Stimulated activated CD8-positive, alpha-beta memory T cell treated with anti-CD3 and anti-CD28 coated beads, Interleukin-4, amount 100 ng/mL, for 24 hours (primary cell): ENCODE data around the gene PLVAP.
A peak's percentile ranks its signal among the peaks of the same experiment; 100 is the strongest.
"Not testable (repeated sequence)": the region's sequence is repeated elsewhere in the genome, so short reads cannot be mapped to it uniquely, and the experiment has no call there.

Source experiments
- DNase-seq: peaks from one replicate; pipeline ENCODE4 v3.0.0-alpha.2; 2020; ENCODE audit warnings: low read depth

Gene PLVAP

GRCh38 chr19:17401628-17402027, 24.5 kb upstream of the PLVAP start:
- DNase-seq, result no peak

DNA sequence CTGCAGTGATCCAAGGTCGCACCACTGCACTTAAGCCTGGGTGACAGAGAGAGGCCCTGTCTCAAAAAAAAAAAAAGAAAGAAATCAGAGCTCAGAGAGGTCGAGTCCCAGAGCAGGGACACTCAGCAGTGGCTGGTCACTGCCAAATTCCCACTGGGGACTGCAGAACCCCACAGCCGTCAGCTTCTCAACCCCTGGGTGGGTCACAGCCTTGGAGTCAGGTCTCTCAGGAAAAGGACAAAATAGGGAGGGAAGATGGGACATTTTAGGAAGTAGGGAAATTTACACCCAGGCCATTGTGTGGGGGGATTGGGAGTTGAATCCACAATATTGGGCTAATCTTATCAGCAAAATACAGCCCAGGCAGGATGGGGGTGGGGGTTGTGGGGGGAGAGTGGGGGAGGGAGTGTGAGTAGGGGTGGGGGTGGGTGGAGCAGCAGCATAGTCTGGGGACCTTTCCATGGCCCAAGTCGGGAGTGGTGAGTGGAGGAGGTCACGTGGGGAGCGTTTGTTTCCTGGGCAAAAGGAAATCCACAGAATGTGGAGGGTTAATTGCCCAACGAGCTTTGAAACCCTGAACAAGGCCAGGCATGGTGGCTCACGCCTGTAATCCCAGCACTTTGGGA, 21.9 kb upstream of the PLVAP start:
- no peak for DNase-seq

DNA sequence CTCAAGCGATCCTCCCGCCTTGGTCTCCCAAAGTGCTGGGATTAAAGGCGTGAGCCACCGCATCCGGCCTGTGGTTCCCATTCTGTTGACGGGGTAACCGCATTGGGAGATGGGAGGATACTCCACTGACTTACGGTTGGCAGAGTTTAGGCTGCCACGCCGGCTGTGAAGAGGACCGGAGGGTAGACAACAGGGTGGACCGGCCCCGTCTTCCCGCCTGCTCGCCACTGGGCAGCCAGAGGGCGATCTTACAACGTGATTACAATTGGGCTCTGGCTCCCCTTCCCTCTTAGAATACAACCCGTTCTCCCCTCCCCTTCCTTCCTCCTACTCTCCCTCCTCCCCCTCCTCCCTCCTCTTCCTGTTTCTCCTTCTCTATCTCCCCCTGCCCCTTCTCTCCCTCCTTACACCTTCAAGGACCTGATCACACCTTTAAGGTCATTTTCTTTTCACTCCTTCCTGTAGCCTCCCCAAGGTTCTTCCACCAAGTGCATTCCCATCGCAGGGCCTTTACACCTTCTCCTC, 17.8 kb upstream of the PLVAP start:
- DNase-seq, result peak; percentile 45

DNA sequence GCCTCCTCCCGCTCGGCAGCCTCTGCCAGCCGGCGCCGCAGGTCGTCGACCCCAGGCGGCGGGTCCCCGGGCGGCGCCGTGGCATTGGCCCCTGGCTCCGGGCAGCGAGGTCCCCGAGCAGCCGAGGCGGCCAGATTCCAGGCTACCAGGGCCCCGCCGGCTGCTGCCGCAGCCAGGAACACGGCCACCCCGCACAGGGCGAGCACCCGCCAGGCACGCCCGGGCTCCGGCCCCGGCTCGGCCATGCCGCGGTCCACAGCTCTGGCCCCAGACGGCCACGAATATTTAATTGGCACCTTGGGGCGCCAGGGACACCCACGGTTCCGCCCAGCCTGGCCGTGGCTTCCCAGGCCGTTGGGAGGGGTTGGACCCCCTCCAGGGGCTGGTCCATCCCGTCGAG, 16.8 kb upstream of the PLVAP start, which contains the start of gene CCDC194:
Gene CCDC194, minus strand, starts transcription at position 283 of the 400 bp plus-strand sequence. Its CDS starts 38 bp downstream, at position 245.
- DNase-seq, result no peak

DNA sequence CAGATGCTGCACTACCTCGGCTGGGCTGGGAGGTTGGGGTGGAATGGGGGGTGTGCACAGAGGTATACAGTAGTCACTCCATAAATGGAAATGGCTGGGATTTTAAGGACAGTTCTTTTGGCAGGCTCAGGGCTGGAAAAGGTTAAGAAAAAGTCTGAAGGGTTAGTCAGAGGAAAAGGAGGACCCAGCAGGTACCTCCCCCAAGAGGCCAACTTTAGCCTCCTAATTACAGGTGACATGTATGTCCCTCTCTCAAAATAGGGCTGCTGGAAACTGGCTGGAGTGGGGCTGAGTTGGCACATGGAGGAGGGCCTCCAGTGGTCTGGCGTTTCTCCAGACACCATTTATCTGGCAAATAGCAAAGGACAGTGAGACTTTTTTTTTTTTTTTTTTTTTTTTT, 15.9 kb upstream of the PLVAP start:
- DNase-seq, result no peak

DNA sequence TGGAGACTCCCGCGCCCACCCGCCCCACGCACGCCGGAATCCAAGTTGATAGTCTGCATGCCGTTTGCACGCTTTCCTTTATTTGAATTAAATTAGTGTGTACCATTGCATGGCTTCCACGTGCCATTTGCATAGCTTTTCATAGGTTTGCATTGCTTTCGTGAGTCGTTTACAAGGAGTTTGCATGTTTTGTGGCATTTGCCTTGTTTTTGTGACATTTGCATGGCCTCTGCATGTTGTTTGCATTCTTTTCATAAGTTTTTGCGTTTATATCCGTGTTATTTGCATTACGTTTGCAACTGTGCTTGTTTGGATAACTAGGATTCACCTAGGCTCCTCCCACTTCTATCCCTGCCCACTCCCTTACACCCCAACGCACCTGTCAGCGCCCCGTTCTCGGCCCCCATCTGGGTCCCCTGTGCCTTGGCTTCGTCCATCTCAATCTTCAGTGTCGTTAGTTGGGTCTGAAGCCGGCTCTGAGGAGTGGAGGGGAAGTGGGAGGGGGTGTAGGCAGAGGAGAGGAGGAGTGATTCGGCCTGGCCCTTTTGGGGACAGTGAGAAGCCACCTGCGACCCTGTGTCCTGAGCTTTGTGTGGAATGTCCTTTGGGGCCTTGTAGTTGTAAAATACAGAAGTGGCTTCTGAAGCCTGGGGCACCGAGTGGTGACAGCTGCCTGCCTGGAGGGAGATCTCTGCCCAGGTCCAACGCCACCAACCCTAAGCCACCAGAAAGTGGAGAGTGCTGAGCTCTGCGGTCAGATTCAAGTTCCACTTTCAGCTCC, 14.4 kb upstream of the PLVAP start:
- DNase-seq, result no peak

DNA sequence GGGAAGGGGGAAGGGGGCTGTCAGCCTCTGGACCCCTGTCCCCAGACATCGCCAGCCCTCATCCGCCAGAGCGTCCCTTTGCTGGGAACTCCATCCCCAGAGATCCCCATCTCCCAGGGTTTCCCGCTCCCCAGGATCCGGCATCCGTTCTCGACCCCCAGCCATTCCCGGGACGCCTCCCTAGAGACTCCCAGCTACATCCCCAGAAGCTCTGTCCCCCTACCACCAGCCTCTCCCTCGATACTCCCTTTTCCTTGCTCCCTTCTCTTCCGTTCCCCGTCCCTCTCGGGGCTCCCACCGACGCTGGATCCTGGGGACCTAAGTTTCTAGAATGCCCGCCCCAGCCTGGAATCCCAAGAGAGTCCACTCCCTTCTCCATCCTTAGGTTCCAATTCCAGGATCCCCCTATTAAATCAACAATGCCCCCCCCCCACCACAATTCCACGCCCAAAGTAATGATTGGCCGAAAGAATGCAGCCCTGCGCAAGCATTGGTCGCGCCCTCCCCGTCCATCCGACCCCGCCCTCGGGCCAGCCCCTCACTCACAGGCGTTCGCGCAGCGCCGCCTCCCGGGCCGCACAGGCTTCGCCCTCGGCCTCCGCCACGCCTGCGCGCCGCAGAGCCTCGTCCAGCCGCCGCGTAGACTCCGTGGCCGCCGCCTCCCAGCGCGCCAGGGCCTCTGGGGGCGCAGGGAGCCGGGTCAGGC, 13.7 kb upstream of the PLVAP start:
- peak; percentile 91 for DNase-seq

GRCh38 chr19:17389957-17390664, 13.0 kb upstream of the PLVAP start:
- no peak for DNase-seq

- no peak for DNase-seq
These were observed 12.1 kb upstream of the PLVAP start for GRCh38 chr19:17389288-17389687.

DNA sequence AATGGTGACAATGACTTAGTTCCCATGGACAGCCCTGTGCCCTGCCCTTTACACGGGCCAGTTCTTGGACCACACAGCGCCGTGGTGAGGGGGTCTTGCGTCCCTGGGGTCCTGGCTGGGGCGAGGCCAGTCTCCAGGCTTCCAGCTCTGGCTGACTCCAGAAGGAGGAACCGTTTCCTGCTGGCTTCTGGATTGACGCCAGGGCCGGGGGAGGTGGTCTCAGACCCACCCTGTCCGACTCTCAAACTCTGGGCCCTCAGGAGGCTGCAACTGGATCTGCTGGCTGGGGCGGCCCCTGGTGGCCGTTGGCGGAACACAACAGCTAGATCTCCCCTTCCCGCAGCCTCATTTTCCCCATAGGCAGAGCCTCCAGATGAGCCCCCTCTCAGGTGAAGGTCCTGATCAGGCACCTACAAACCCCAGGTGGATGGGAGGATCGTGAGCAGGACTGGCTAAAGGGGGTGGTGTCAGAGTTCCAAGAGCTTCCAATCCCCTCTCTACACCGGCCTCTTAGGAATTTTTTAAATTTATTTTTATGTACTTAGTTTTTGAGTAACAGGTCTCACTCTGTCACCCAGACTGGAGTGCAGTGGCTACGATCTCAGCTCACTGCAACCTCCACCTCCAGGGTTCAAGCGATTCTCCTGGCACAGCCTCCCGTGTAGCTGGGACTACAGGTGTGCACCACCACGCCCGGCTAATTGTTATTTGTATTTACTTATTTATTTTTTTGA, 8.9 kb upstream of the PLVAP start:
- DNase-seq, result peak; percentile 53

GRCh38 chr19:17380426-17381138, 3.4 kb upstream of the PLVAP start:
- no peak for DNase-seq

GRCh38 chr19:17379221-17379631, 2.1 kb upstream of the PLVAP start:
- DNase-seq, result no peak

- no peak for DNase-seq
These were observed 1.1 kb upstream of the PLVAP start for GRCh38 chr19:17378271-17378670.

DNA sequence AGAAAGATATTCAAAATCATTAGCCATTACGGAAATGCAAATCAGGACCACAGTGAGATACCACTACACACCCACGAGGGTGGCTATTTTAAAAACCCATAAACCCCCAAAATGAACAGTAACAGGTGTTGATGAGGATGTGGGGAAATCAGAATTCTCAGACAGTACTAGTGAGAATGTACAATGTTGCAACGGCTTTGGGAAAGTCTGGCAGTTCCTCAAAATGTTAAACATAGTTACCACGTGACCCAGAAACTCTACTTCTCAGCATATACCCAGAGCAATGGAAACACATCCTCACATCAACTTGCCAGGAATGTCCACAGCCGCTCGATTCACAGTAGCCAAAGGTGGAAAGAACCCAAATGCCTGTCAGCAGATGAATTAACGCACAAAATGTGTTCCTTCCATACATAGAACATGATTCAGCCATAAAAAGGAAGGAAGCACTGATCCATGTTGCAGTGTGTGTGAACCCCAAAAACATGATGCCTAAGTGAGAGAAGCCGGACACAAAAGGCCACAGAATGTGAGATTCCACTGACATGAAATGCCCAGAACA, 7.0 kb downstream of the PLVAP start:
- no peak for DNase-seq

DNA sequence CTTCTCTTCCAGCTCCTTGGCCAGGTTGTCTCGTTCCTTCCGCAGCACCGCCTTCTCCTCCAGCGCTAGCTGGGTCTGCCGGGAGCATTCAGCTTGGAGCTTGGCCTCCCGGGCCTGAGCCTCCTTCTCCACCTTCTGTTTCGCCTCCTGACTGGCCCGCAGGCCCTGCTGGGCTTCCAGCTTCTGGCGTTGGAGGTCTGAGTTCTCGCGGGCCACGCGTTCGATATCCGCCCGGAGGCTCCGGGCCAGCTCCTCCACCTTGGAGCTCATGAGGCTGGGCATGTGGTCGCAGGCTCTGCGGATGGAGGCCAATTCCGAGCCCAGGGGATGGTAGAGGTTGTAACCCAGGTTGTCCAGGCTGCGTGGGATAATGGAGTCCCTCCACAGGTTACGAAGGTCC, 11.8 kb downstream of the PLVAP start:
- no peak for DNase-seq

DNA sequence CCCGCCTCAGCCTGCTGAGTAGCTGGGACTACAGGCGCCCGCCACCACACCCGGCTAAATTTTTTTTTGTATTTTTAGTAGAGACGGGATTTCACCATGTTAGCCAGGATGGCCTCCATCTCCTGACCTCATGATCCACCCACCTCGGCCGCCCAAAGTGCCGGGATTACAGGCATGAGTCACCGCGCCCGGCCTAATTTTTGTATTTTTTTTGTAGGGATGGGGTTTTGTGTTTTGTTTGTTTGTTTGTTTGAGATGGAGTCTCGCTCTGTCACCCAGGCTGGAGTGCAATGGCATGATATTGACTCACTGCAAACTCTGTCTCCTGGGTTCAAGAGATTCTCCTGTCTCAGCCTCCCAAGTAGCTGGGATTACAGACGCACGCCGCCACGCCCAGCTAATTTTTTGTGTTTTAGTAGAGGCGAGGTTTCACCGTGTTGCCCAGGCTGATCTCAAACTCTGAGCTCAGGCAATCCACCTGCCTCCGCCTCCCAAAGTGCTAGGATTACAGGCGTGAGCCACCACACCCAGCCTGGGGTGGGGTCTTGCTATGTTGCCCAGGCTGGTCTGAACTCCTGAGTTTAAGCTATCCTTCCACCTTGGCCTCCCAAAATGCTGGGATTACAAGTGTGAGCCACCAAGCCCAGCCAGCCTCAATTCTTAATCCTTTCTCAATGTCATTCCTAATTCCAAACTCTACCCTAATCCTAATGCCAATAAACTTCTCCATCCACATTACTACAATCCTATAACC, 13.1 kb downstream of the PLVAP start:
- DNase-seq, result not testable (repeated sequence)

DNA sequence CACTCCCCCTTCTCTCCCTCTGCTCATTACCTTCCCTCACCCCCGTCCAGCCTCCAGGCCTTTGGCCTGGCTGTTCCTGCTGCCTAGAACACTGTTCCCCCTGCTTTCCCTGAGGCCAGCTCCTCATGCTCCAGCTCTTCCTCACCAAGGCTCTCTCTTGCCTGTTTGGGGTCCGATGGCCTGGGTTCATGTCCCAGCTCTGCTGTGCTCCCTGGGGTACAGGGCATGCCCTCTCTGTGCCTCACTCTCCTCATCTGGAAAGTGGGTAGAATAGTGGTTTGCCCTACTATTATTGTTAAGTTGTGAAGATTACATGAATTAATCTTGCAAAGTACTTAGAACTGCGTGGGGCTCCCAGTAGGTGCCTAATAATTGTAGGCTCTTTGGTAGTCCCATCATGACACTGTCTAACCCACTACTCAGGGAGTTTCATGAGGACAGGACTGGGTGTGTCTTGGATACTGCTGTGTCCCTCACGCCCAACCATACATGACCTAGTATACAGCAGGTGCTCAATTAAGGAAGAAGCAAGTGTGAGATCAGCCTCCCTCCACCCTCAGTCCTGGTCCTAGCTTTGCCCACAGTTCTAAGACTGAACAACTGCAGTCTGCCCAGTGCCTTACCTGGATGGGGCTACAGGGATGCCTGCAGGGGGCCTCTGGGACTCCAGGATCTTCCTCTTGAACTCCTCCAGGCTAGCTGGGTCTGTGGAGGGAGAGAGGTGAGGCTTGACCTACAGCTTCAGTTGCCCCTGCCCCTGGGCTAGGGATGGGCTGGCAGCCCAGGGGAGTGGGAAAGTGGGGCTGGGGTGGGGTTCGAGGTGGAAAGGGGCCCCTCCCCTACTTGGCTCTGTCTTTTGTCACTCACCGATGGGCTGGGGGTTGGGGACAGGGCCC, 17.0 kb downstream of the PLVAP start:
- no peak for DNase-seq

GRCh38 chr19:17358395-17358794, 18.7 kb downstream of the PLVAP start:
- DNase-seq, result no peak

DNA sequence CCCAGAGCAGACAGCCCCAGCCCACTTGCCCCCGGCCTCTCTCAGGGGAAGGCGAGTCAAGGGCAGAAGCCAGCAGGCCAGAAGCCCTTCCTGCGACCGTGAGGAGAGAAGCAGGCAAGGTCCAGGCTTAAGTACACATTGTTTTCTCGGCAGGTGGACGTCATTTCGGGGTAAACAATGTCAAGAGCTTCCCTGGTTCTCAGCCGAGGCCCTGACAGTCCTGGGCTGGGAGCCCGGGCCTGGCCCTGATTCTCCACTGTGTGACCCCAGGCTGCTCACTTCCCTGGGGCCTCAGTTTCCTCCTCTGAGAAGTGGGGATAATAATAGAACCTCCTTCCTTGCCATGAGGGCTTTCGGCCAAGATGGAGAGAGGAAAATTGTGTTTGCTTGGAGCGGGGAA, 19.4 kb downstream of the PLVAP start:
- no peak for DNase-seq
